HEK293 (cell line): ENCODE measurements around the gene TMEM17.

ENCODE experiments used
- CTCF ChIA-PET: fragments of 350-600 bp; formaldehyde crosslinking; extraction: SDS; loops from one replicate; lab custom pipeline; 2021; ENCODE audit warnings: antibody characterized with exemption; lab: Yijun Ruan, JAX
- POLR2A ChIA-PET: fragments of 300-600 bp; formaldehyde crosslinking; extraction: SDS; loops from one replicate; lab custom pipeline; 2020; ENCODE audit warnings: antibody characterized with exemption, inconsistent platforms; lab: Yijun Ruan, JAX
- H3K27ac ChIP-seq: fragments of 200-500 bp; sonication (Bioruptor generic); 2 replicates; pipeline ENCODE4 v1.5.1; 2014; ENCODE audit warnings: low read depth, low read length, control low read depth, inconsistent platforms; ENCODE audit errors: extremely low read depth
- H3K36me3 ChIP-seq, 2 experiments: fragments of 200-500 bp in 1 of 2; sonication (Bioruptor generic) in 1 of 2; 1 replicate in 1 of 2; 2 replicates in 1 of 2; pipeline ENCODE4 v1.5.1; 2014 to 2017; ENCODE audit warnings: inconsistent platforms in 2 of 2, low read length in 2 of 2; ENCODE audit not compliant: control insufficient read depth in 2 of 2, insufficient read depth in 1 of 2
- H3K4me1 ChIP-seq: fragments of 200-500 bp; sonication (Bioruptor generic); 2 replicates; pipeline ENCODE4 v1.5.1; 2014; ENCODE audit warnings: mild to moderate bottlenecking, low read length, inconsistent platforms; ENCODE audit not compliant: control insufficient read depth, insufficient read depth
- H3K4me3 ChIP-seq: 2 replicates; pipeline ENCODE4 v1.5.1; 2011; ENCODE audit warnings: low read depth, mild to moderate bottlenecking, control low read depth, low read length, moderate library complexity
- H3K9me3 ChIP-seq: fragments of 200-500 bp; sonication (Bioruptor generic); 2 replicates; pipeline ENCODE4 v1.5.1; 2014; ENCODE audit warnings: low read depth, low read length, inconsistent platforms; ENCODE audit not compliant: control insufficient read depth, insufficient read depth
- BCL11A ChIP-seq: fragments of 450-650 bp; formaldehyde crosslinking; IDR thresholded peaks from 2 replicates; pipeline ENCODE4 v1.5.1; 2016; ENCODE audit warnings: low read depth, missing biosample characterization, missing genetic modification characterization
- BCL11B ChIP-seq: fragments of 450-650 bp; formaldehyde crosslinking; IDR thresholded peaks from 2 replicates; pipeline ENCODE4 v1.5.1; 2016; ENCODE audit warnings: low read depth, missing biosample characterization, missing genetic modification characterization
- GLI4 ChIP-seq: fragments of 450-650 bp; formaldehyde crosslinking; IDR thresholded peaks from 2 replicates; pipeline ENCODE4 v1.5.1; 2016; ENCODE audit warnings: missing biosample characterization, missing genetic modification characterization
- OSR2 ChIP-seq: fragments of 450-650 bp; formaldehyde crosslinking; IDR thresholded peaks from 2 replicates; pipeline ENCODE4 v1.5.1; 2016; ENCODE audit warnings: missing biosample characterization, missing genetic modification characterization
- SCRT2 ChIP-seq: fragments of 450-650 bp; formaldehyde crosslinking; IDR thresholded peaks from 2 replicates; pipeline ENCODE4 v1.5.1; 2016; ENCODE audit warnings: missing biosample characterization, missing genetic modification characterization
- SP2 ChIP-seq: fragments of 450-650 bp; formaldehyde crosslinking; IDR thresholded peaks from 2 replicates; pipeline ENCODE4 v1.5.1; 2016; ENCODE audit warnings: missing biosample characterization, missing genetic modification characterization
- TCF7L2 ChIP-seq: IDR thresholded peaks from 2 replicates; pipeline ENCODE4 v1.6.1; 2011; ENCODE audit warnings: low read depth, mild to moderate bottlenecking, inconsistent platforms, low read length, moderate library complexity, borderline replicate concordance
- YY1 ChIP-seq: fragments of 450-650 bp; formaldehyde crosslinking; IDR thresholded peaks from 2 replicates; pipeline ENCODE4 v1.5.1; 2018; ENCODE audit warnings: missing biosample characterization, missing genetic modification characterization
- ZBTB48 ChIP-seq: fragments of 450-650 bp; formaldehyde crosslinking; IDR thresholded peaks from 2 replicates; pipeline ENCODE4 v1.5.1; 2016; ENCODE audit warnings: missing biosample characterization, missing genetic modification characterization
- ZFP69B ChIP-seq: fragments of 450-650 bp; formaldehyde crosslinking; IDR thresholded peaks from 2 replicates; pipeline ENCODE4 v1.5.1; 2016; ENCODE audit warnings: missing biosample characterization, missing genetic modification characterization
- ZIC2 ChIP-seq: fragments of 450-650 bp; formaldehyde crosslinking; IDR thresholded peaks from 2 replicates; pipeline ENCODE4 v1.5.1; 2016; ENCODE audit warnings: missing biosample characterization, missing genetic modification characterization
- ZNF16 ChIP-seq: fragments of 450-650 bp; formaldehyde crosslinking; IDR thresholded peaks from 2 replicates; pipeline ENCODE4 v1.5.1; 2016; ENCODE audit warnings: low read depth, missing biosample characterization, missing genetic modification characterization
- ZNF202 ChIP-seq: fragments of 450-650 bp; formaldehyde crosslinking; IDR thresholded peaks from 2 replicates; pipeline ENCODE4 v1.5.1; 2016; ENCODE audit warnings: missing biosample characterization, missing genetic modification characterization, borderline replicate concordance
- ZNF433 ChIP-seq: fragments of 450-650 bp; formaldehyde crosslinking; IDR thresholded peaks from 2 replicates; pipeline ENCODE4 v1.5.1; 2016; ENCODE audit warnings: missing biosample characterization, missing genetic modification characterization, low read depth
- ZNF449 ChIP-seq: fragments of 450-650 bp; formaldehyde crosslinking; IDR thresholded peaks from 2 replicates; pipeline ENCODE4 v1.5.1; 2017; ENCODE audit warnings: missing biosample characterization, mild to moderate bottlenecking, missing genetic modification characterization, moderate library complexity
- ZNF473 ChIP-seq: fragments of 450-650 bp; formaldehyde crosslinking; IDR thresholded peaks from 2 replicates; pipeline ENCODE4 v1.5.1; 2017; ENCODE audit warnings: missing biosample characterization, missing genetic modification characterization
- ZNF530 ChIP-seq: fragments of 450-650 bp; formaldehyde crosslinking; IDR thresholded peaks from 2 replicates; pipeline ENCODE4 v1.5.1; 2016; ENCODE audit warnings: low read depth, missing biosample characterization, missing genetic modification characterization
- ZNF561 ChIP-seq: fragments of 450-650 bp; IDR thresholded peaks from 2 replicates; pipeline ENCODE4 v1.5.1; 2018; ENCODE audit warnings: missing biosample characterization, missing genetic modification characterization, borderline replicate concordance
- ZNF596 ChIP-seq: fragments of 450-650 bp; IDR thresholded peaks from 2 replicates; pipeline ENCODE4 v1.5.0; 2018; ENCODE audit warnings: missing biosample characterization, mild to moderate bottlenecking, missing genetic modification characterization, moderate library complexity
- ZNF654 ChIP-seq: fragments of 450-650 bp; formaldehyde crosslinking; IDR thresholded peaks from 2 replicates; pipeline ENCODE4 v1.5.1; 2016; ENCODE audit warnings: low read depth, missing biosample characterization, missing genetic modification characterization
- ZNF677 ChIP-seq: fragments of 450-650 bp; IDR thresholded peaks from 2 replicates; pipeline ENCODE4 v1.5.0; 2018; ENCODE audit warnings: missing biosample characterization, mild to moderate bottlenecking, missing genetic modification characterization, moderate library complexity
- ZNF701 ChIP-seq: fragments of 450-650 bp; formaldehyde crosslinking; IDR thresholded peaks from 2 replicates; pipeline ENCODE4 v1.5.1; 2016; ENCODE audit warnings: missing biosample characterization, missing genetic modification characterization
- ZNF777 ChIP-seq: fragments of 450-650 bp; formaldehyde crosslinking; IDR thresholded peaks from 2 replicates; pipeline ENCODE4 v1.5.1; 2017; ENCODE audit warnings: missing biosample characterization, missing genetic modification characterization, borderline replicate concordance
- ZNF792 ChIP-seq: fragments of 450-650 bp; formaldehyde crosslinking; IDR thresholded peaks from 2 replicates; pipeline ENCODE4 v1.5.1; 2016; ENCODE audit warnings: missing biosample characterization, missing genetic modification characterization
- ZNF830 ChIP-seq: fragments of 450-650 bp; IDR thresholded peaks from 2 replicates; pipeline ENCODE4 v1.5.0; 2018; ENCODE audit warnings: missing biosample characterization, missing genetic modification characterization, low read depth, mild to moderate bottlenecking, moderate library complexity
- TF ChIP-seq, protein P1 (sequence below): fragments of 450-650 bp; formaldehyde crosslinking; IDR thresholded peaks from 2 replicates; pipeline ENCODE4 v1.5.1; 2016; ENCODE audit warnings: missing biosample characterization, missing genetic modification characterization
- TF ChIP-seq, protein P2 (sequence below): fragments of 450-650 bp; formaldehyde crosslinking; conservative IDR thresholded peaks from 2 replicates; pipeline ENCODE4 v1.5.1; 2016; ENCODE audit warnings: low read depth, missing biosample characterization, missing genetic modification characterization
- TF ChIP-seq, protein P3 (sequence below): sonication (generic); formaldehyde crosslinking; IDR thresholded peaks from 2 replicates; pipeline ENCODE4 v1.8.1; 2022; ENCODE audit warnings: mild to moderate bottlenecking, moderate library complexity, missing genetic modification reagents
- TF ChIP-seq, protein P4 (sequence below): fragments of 450-650 bp; formaldehyde crosslinking; IDR thresholded peaks from 2 replicates; pipeline ENCODE4 v1.5.1; 2016; ENCODE audit warnings: missing biosample characterization, missing genetic modification characterization

The TMEM17 gene

DNA sequence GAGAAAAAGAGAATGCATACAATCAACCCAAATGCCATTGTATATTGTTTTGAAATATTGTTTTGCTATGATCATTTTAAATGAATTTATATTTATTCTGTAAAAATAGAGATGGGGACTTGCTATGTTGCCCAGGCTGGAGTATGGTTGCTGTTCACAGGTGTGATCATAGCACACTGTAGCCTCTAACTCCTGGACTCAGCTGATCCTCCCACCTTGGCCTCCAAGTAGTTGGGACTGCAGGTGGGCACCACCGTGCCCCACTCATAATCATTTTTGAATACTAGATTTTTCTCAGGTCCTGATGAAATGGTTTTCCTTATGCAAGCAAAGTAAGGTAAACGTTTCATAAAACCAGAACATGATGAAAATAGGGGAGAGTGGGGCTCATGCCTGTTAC lies 46.3 kb downstream of the TMEM17 start:
- ChIA-PET POLR2A (interaction anchor here (0.8 kb wide), 1 partner anchor 17 kb away, joined by 3 read pairs; no protein-coding TSS in a partner anchor), CTCF (interaction anchor here (0.6 to 5.5 kb wide), 2 partner anchors 315 to 1043 kb away, joined by 4 to 84 read pairs; no protein-coding TSS in a partner anchor)

DNA sequence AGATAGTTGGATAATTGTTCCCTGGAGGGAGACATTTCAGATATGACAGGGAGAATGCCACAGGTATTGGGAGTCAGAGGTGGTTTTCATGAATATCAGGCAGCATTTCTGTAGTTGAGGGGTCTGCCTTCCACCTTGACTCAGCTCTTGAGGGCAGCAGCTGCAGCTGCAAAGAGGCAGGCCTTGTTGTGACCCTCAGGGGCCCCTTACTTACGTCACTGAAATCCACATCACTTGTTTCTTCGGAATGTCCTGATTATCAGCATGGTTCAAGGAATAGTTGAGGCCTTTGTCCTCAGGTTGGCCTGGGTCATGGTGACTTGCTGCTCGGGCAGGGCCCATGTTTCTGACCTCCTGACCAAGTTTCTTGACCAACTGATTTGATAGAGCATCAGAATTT lies 46.9 kb downstream of the TMEM17 start:
- Histone ChIP-seq H3K9me3 (no peaks in the 10 kb centered on the region), H3K4me3 (no peak overlapping the region), H3K4me1 (no peaks in the 10 kb centered on the region), H3K36me3 (no peaks in the 10 kb centered on the region), H3K27ac (no peak overlapping the region)
- ChIA-PET POLR2A (no interaction called here), CTCF (interaction anchor here (0.6 to 5.5 kb wide), 3 partner anchors 315 to 1044 kb away, joined by 3 to 84 read pairs (median 4); no protein-coding TSS in a partner anchor)
- TF ChIP-seq ZNF792 (tag by site-specific recombination), result no peak
- TF ChIP-seq SP2 (tag by site-specific recombination), result no peak
- TF ChIP-seq ZNF473, result no peak
- TF ChIP-seq OSR2, result no peak
- TF ChIP-seq, protein P1, sequence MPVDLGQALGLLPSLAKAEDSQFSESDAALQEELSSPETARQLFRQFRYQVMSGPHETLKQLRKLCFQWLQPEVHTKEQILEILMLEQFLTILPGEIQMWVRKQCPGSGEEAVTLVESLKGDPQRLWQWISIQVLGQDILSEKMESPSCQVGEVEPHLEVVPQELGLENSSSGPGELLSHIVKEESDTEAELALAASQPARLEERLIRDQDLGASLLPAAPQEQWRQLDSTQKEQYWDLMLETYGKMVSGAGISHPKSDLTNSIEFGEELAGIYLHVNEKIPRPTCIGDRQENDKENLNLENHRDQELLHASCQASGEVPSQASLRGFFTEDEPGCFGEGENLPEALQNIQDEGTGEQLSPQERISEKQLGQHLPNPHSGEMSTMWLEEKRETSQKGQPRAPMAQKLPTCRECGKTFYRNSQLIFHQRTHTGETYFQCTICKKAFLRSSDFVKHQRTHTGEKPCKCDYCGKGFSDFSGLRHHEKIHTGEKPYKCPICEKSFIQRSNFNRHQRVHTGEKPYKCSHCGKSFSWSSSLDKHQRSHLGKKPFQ, result no peak
- TF ChIP-seq ZNF701, result no peak
- TF ChIP-seq SCRT2 (tag by site-specific recombination), result no peak
- TF ChIP-seq BCL11B (tag by site-specific recombination), result no peak
- TF ChIP-seq GLI4 (tag by site-specific recombination), result no peak
- no peak for TF ChIP-seq ZBTB48 (tag by site-specific recombination)
- no peak for TF ChIP-seq ZNF777 (tag by site-specific recombination)
- no peak for TF ChIP-seq ZNF596
- TF ChIP-seq ZNF16, result no peak
- no peak for TF ChIP-seq ZIC2 (tag by site-specific recombination)

More for the DNA sequence above, 46.3 kb downstream of the TMEM17 start:
- Histone ChIP-seq H3K36me3 (no peaks in the 10 kb centered on the region), H3K4me3 (no peak overlapping the region), H3K4me1 (no peaks in the 10 kb centered on the region)
- TF ChIP-seq ZNF202 (tag by site-specific recombination), result no peak
- TF ChIP-seq, protein P2, sequence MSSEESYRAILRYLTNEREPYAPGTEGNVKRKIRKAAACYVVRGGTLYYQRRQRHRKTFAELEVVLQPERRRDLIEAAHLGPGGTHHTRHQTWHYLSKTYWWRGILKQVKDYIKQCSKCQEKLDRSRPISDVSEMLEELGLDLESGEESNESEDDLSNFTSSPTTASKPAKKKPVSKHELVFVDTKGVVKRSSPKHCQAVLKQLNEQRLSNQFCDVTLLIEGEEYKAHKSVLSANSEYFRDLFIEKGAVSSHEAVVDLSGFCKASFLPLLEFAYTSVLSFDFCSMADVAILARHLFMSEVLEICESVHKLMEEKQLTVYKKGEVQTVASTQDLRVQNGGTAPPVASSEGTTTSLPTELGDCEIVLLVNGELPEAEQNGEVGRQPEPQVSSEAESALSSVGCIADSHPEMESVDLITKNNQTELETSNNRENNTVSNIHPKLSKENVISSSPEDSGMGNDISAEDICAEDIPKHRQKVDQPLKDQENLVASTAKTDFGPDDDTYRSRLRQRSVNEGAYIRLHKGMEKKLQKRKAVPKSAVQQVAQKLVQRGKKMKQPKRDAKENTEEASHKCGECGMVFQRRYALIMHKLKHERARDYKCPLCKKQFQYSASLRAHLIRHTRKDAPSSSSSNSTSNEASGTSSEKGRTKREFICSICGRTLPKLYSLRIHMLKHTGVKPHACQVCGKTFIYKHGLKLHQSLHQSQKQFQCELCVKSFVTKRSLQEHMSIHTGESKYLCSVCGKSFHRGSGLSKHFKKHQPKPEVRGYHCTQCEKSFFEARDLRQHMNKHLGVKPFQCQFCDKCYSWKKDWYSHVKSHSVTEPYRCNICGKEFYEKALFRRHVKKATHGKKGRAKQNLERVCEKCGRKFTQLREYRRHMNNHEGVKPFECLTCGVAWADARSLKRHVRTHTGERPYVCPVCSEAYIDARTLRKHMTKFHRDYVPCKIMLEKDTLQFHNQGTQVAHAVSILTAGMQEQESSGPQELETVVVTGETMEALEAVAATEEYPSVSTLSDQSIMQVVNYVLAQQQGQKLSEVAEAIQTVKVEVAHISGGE, result no peak
- TF ChIP-seq, protein P3, sequence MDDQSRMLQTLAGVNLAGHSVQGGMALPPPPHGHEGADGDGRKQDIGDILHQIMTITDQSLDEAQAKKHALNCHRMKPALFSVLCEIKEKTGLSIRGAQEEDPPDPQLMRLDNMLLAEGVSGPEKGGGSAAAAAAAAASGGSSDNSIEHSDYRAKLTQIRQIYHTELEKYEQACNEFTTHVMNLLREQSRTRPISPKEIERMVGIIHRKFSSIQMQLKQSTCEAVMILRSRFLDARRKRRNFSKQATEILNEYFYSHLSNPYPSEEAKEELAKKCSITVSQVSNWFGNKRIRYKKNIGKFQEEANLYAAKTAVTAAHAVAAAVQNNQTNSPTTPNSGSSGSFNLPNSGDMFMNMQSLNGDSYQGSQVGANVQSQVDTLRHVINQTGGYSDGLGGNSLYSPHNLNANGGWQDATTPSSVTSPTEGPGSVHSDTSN (CRISPR knock-in tag), result no peak
- no peak for TF ChIP-seq TCF7L2
- TF ChIP-seq, protein P4, sequence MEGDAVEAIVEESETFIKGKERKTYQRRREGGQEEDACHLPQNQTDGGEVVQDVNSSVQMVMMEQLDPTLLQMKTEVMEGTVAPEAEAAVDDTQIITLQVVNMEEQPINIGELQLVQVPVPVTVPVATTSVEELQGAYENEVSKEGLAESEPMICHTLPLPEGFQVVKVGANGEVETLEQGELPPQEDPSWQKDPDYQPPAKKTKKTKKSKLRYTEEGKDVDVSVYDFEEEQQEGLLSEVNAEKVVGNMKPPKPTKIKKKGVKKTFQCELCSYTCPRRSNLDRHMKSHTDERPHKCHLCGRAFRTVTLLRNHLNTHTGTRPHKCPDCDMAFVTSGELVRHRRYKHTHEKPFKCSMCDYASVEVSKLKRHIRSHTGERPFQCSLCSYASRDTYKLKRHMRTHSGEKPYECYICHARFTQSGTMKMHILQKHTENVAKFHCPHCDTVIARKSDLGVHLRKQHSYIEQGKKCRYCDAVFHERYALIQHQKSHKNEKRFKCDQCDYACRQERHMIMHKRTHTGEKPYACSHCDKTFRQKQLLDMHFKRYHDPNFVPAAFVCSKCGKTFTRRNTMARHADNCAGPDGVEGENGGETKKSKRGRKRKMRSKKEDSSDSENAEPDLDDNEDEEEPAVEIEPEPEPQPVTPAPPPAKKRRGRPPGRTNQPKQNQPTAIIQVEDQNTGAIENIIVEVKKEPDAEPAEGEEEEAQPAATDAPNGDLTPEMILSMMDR (tag by site-specific recombination), result no peak
- no peak for TF ChIP-seq ZNF561
- no peak for TF ChIP-seq ZNF654
- TF ChIP-seq ZFP69B, result no peak
- TF ChIP-seq ZNF449 (tag by site-specific recombination), result no peak
- no peak for TF ChIP-seq ZNF530 (tag by site-specific recombination)
- TF ChIP-seq ZNF433 (tag by site-specific recombination), result no peak
- TF ChIP-seq BCL11A (tag by site-specific recombination), result no peak
- no peak for TF ChIP-seq YY1 (tag by site-specific recombination)
- no peak for TF ChIP-seq ZNF830 (tag by site-specific recombination)
- TF ChIP-seq ZNF677, result no peak
- TF ChIP-seq, all 188 proteins: peak for 0
- Histone ChIP-seq H3K27ac (no peak overlapping the region), H3K9me3 (no peaks in the 10 kb centered on the region)
